ENCODE data around the gene AVP. TPM values are rescaled to one million over a fixed set of nuclear protein-coding genes. Genes with fewer than 3 reads are reported as not detected.

Gene AVP
- total RNA-seq, 3 donors from 2014 or later, result not detected

GRCh38 chr20:3094848-3095629 is 10.5 kb upstream of the AVP start:
- TF ChIP-seq POLR2A (IDR thresholded peaks at IDR 0.05) (no peak), CTCF (IDR thresholded peaks at IDR 0.05) (no peak), POLR2AphosphoS5 (IDR thresholded peaks at IDR 0.05) (no peak)
- no peak overlapping the region for H3K27ac ChIP-seq
- H3K4me3 ChIP-seq, result no peak overlapping the region
- intact Hi-C loops (cut with DNase I; ENCODE audit: low total_unique reads), result no loop called here
- H3K36me3 ChIP-seq, result no peaks in the 10 kb centered on the region
- no peak for DNase-seq (ENCODE audit: low spot score in 2 of 2)
- H3K4me1 ChIP-seq, result peaks cover 0 to 5% of the 10 kb centered on the region in 2 donors
- H3K27me3 ChIP-seq, result peaks cover 6 to 24% of the 10 kb centered on the region in 2 donors
- no peaks in the 10 kb centered on the region for H3K9me3 ChIP-seq

- Histone ChIP-seq H3K4me3 (no peak overlapping the region), H3K36me3 (no peaks in the 10 kb centered on the region), H3K27me3 (peaks cover 6 to 24% of the 10 kb centered on the region in 2 donors), H3K9me3 (no peaks in the 10 kb centered on the region), H3K4me1 (peaks cover 0 to 5% of the 10 kb centered on the region in 2 donors), H3K27ac (no peak overlapping the region)
- DNase-seq (ENCODE audit: low spot score in 2 of 2), result no peak
- intact Hi-C loops (cut with DNase I; ENCODE audit: low total_unique reads), result no loop called here
- TF ChIP-seq POLR2A (IDR thresholded peaks at IDR 0.05) (no peak), CTCF (IDR thresholded peaks at IDR 0.05) (no peak), POLR2AphosphoS5 (IDR thresholded peaks at IDR 0.05) (no peak)
These were observed 9.4 kb upstream of the AVP start for GRCh38 chr20:3093861-3094361.

- no peaks in the 10 kb centered on the region for H3K9me3 ChIP-seq
- DNase-seq (ENCODE audit: low spot score in 2 of 2), result no peak
- H3K27ac ChIP-seq, result no peak overlapping the region
- intact Hi-C loops (cut with DNase I; ENCODE audit: low total_unique reads), result no loop called here
- peak overlapping the region; percentile 22 to 61 (median 43) for H3K4me3 ChIP-seq
- H3K27me3 ChIP-seq, result peaks cover 6 to 24% of the 10 kb centered on the region in 2 donors
- TF ChIP-seq POLR2A (IDR thresholded peaks at IDR 0.05) (no peak), CTCF (IDR thresholded peaks at IDR 0.05) (no peak), POLR2AphosphoS5 (IDR thresholded peaks at IDR 0.05) (no peak)
- peaks cover 0 to 5% of the 10 kb centered on the region in 2 donors for H3K4me1 ChIP-seq
- H3K36me3 ChIP-seq, result no peaks in the 10 kb centered on the region
These were observed 8.3 kb upstream of the AVP start for GRCh38 chr20:3092611-3093379.

GRCh38 chr20:3090565-3090964 is 6.0 kb upstream of the AVP start:
- Histone ChIP-seq H3K27ac (no peak overlapping the region), H3K36me3 (no peaks in the 10 kb centered on the region), H3K4me1 (peaks cover 0 to 5% of the 10 kb centered on the region in 2 donors), H3K4me3 (no peak overlapping the region), H3K27me3 (peaks cover 6 to 24% of the 10 kb centered on the region in 2 donors), H3K9me3 (no peaks in the 10 kb centered on the region)
- DNase-seq (ENCODE audit: low spot score in 2 of 2), result no peak
- intact Hi-C loops (cut with DNase I; ENCODE audit: low total_unique reads), result no loop called here
- no peak for TF ChIP-seq CTCF (IDR thresholded peaks at IDR 0.05)
- TF ChIP-seq POLR2AphosphoS5 (IDR thresholded peaks at IDR 0.05), result no peak
- no peak for TF ChIP-seq POLR2A (IDR thresholded peaks at IDR 0.05)

GRCh38 chr20:3088031-3088430 is 3.5 kb upstream of the AVP start:
- no peaks in the 10 kb centered on the region for H3K36me3 ChIP-seq
- H3K4me3 ChIP-seq, result no peak overlapping the region
- peaks cover 7 to 31% of the 10 kb centered on the region in 2 donors for H3K27me3 ChIP-seq
- H3K4me1 ChIP-seq, result peaks cover 0 to 3% of the 10 kb centered on the region in 2 donors
- no peak for DNase-seq (ENCODE audit: low spot score in 2 of 2)
- H3K27ac ChIP-seq, result no peak overlapping the region
- intact Hi-C loops (cut with DNase I; ENCODE audit: low total_unique reads), result no loop called here
- no peaks in the 10 kb centered on the region for H3K9me3 ChIP-seq
- no peak for TF ChIP-seq POLR2AphosphoS5 (IDR thresholded peaks at IDR 0.05)
